GM12865 (cell line): ENCODE data around the gene SNX10.

ENCODE experiments used
- DNase-seq: peaks from one replicate; pipeline ENCODE4 v3.0.0; 2010; ENCODE audit warnings: low read depth
- H3K4me3 ChIP-seq: 2 replicates; pipeline ENCODE4 v1.5.1; 2011; ENCODE audit warnings: mild to moderate bottlenecking, low read depth, low read length, control low read depth
- TF ChIP-seq, protein P1 (sequence below): IDR thresholded peaks from 2 replicates; pipeline ENCODE4 v1.5.1; 2011; ENCODE audit warnings: low read length, control low read depth, low read depth, inconsistent platforms; ENCODE audit not compliant: insufficient read depth; ENCODE audit errors: missing control alignments

Gene SNX10

DNA sequence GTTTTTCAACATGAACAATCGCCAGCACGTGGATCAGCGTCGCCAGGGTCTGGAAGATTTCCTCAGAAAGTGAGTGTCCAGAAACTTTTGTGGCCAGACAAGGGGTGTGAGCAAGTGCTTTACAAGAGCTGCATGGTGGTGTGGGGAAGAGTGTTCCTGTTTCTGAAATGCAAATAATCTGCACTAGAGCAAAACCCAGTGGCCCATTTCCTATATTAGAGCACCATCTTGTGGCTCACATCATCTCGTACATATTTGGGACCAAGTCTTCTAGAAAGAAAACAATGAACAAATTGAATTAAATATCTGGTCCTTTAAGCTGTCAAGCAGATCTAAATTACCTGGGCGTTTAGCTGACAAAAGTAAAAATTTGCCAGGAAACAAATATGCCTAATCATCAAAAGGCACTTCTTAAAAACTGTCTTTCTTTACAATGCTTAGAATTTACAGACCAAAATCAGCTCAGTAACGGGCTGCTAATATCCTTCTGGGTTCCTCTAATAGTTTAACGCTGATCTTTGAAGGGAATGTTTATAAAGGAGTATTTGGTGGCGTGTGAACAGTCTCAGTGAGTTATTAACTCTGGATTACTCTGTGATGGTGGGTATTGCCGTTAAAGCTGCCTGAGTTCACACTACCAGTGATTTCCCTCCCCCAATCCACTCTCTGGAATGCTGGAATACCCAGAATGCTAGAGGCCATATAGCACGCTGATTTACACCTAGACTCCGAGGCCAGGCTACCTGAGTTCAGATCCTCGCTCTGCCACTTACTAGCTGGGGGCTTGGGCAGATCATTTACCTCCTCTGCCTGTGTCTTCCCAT lies 73.6 kb downstream of the SNX10 start:
- peak; percentile 92 for DNase-seq
- TF ChIP-seq, protein P1, sequence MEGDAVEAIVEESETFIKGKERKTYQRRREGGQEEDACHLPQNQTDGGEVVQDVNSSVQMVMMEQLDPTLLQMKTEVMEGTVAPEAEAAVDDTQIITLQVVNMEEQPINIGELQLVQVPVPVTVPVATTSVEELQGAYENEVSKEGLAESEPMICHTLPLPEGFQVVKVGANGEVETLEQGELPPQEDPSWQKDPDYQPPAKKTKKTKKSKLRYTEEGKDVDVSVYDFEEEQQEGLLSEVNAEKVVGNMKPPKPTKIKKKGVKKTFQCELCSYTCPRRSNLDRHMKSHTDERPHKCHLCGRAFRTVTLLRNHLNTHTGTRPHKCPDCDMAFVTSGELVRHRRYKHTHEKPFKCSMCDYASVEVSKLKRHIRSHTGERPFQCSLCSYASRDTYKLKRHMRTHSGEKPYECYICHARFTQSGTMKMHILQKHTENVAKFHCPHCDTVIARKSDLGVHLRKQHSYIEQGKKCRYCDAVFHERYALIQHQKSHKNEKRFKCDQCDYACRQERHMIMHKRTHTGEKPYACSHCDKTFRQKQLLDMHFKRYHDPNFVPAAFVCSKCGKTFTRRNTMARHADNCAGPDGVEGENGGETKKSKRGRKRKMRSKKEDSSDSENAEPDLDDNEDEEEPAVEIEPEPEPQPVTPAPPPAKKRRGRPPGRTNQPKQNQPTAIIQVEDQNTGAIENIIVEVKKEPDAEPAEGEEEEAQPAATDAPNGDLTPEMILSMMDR: peak; percentile 64
- no peak overlapping the region for H3K4me3 ChIP-seq

DNA sequence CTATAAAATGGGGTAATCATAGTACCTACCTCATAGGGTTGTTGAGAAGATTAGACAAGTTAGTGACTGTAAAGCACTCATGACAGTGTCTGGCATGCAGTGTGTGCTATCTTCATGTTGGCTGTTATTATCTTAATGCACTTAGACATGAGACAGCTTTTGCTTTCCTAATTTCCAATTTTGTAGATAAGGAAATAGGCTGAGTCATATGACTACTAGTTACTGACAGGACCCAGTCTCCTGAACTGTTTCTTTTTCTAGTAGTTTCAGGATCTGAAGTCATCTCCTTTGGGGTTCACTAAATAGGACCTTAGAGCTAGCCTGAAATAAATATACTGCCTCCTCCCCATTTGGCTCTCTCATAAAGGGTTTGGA lies 74.2 kb downstream of the SNX10 start:
- no peak overlapping the region for H3K4me3 ChIP-seq
- no peak for DNase-seq
- TF ChIP-seq, protein P1: no peak

DNA sequence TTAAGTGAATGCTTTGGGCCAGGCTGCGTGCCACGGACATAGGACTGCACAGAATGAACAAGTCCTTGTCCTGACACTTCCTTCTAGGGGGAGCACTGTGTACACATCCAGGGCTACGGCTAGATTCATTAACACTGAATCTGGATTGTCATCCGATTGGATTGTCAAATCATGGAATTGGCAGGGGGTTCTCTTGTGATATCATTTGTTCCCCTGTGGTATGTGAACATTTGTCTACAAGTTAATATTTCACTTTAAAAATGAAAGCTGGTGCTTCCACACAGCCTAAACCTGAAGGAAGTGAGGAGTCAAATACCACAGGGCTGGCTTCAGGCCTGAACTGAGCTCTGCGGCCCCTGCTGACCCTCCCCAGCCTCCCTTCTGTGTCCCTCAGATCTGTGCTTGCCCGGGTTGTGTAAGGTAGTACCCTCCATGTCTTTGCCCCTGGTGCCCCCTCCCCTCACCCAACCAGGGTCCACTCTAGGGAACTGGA lies 75.6 kb downstream of the SNX10 start:
- H3K4me3 ChIP-seq: no peak overlapping the region
- no peak for DNase-seq
- TF ChIP-seq, protein P1: no peak

DNA sequence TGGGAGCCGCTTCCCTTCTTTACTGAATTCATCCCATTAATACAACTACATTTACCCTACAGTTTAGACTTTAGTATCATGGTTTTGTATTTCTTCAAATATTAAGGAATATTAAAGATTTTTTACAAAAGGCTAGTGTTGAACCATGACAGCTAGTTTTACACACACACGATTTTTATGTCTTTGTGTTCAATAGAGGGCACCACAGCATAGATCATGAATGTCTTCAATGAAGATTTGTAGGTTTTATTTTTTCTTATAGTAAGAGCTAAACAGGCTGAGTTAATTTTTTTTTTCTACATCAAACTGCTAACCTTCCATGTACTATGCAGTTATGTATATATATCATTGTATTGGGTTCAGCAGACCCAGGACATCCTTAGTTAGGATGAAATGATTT lies 76.9 kb downstream of the SNX10 start:
- TF ChIP-seq, protein P1: no peak
- H3K4me3 ChIP-seq: no peak overlapping the region
- no peak for DNase-seq

DNA sequence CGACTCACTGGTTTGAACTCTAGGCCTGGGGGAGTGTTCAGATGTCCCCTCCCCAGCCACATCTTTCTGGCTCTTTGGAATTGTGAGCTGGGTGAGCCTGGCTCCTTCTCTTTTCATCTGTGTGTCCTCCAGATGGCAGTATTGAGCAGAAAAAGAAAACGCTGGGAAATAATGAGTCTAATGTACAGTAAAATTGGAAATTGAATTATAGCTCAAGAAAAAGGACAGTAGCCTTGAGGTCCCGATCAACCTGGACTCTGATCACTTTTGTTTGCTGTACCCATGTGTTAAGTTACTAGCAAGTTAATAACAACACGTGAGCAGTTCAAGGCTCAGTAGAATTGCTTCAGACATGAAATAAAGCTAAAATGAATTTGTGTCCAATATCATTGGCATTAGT lies 77.9 kb downstream of the SNX10 start:
- TF ChIP-seq, protein P1: peak; percentile 65
- no peak overlapping the region for H3K4me3 ChIP-seq
- peak; percentile 48 for DNase-seq

DNA sequence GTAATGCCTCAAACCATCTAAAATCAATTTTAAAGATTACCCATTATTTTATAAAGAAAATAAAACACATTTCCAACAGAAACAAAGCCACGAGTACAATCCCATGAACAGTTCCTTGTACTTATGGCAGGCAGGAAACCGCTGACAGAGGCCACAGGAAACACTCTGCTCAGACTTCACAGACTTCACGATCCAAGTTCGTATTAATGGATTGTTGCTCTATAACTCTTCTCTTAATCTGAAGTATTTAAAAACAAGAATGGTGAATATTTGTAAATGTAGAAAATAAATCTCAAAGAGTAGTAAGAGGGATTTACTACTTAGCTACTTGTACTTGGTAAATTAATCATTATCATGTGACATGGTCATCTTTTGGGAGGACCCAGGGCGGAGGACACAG lies 78.3 kb downstream of the SNX10 start:
- no peak for DNase-seq
- TF ChIP-seq, protein P1: no peak

DNA sequence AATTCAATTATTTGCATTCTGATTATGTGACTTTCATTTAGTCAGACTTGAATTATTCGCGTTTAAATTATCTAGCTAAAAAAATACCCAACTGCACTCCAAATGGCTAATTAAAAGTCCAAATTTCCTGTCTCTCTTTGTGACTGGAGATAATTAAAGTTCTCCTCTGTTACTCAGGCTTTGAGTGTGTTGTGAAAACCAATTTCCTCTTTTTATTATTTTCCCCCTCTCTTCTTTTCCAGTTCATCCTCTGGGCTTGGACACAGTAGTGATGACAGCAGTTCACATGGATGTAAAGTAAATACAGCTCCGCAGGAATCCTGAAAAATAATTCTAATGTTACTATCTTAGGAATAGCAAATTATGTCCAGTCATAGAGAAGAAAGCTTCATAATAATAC lies 80.6 kb downstream of the SNX10 start:
- DNase-seq: no peak
- H3K4me3 ChIP-seq: no peak overlapping the region
- TF ChIP-seq, protein P1: no peak

More for the DNA sequence above, 78.3 kb downstream of the SNX10 start:
- H3K4me3 ChIP-seq: no peak overlapping the region
